Cerebellar nuclear complex (tissue), 1 donor: ENCODE data around the gene CREB3.

Experiments
- DNase-seq, 2 experiments: peaks; one replicate each; lab custom pipeline; 2025; lab: John Stamatoyannopoulos, UW

CREB3 gene

DNA sequence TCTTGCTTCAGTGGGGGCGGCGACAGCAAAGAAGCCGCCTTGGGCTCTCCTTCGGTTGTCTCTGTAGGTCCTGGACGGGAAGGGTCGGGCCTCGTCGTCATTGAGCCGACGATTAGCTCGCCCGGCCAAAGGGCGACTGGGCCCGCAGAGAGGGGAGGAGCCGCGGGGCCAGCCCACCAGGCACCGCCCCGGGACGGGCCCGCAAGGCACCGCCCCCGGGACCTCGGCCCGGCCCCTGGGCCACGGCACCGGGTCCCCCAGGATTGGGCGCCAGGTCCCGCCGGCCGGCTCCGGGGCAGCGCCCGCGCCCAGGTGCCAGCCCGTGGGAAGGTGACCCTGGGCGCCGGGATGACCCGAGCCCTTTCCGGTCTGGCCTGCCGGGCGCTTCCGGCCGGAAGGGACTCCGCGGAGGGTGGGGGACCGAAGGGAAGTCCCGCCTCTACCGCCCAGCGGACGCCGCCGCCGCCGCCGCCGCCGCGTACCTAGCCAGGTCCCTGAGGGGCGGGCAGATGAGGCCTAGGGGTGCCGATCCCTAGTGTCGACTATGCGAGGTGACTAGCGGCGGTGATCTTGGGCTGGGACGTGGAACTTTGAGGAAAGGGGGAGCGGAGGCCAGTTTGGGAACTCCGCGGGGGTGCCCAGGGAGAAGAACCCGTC lies 16.5 kb downstream of the CREB3 start, which contains the start of the genes GBA2 and RGP1:
TSS of gene GBA2 (minus strand) at position 371 of the 657 bp plus-strand sequence. CDS start 524 bp downstream, outside the sequence.
TSS of gene RGP1 (plus strand) at position 430 of the 657 bp plus-strand sequence. CDS start 469 bp downstream, outside the sequence.
- DNase-seq: peak in 1 of 2 experiments; percentile 21

DNA sequence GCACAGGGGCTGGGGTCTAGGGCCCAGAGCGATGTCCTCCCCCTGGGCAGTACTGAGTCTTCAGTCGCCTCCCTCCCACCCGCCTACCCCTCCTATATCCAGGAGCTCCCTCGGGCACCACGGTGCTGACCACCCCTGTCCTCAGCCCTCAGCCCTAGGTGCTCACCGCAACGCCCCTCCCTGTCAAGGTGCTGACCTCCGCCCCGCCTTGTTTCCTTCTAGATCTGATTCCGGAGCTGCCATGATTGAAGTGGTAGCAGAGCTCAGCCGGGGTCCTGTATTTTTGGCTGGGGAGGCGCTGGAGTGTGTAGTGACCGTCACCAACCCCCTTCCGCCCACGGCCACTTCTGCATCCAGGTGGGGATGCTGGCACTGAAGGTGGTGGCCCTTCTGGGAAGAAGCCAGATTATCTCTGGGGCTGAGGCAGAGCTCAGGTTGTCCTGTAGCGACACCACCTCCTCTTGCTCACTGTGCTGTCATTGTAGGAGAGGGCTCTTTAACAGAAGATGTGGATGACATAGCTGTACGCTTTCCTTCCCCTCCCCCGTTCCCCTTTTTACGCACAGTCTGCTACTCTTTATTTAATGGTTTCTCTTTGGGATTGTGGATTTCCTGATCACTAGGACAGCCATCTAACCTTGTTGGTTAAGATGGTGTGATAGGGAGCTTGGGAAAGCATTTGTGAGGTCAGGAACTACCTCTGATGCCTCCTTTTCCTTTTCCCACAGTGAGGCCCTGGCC lies 17.2 kb downstream of the CREB3 start:
- DNase-seq: peak in 1 of 2 experiments; percentile 18

DNA sequence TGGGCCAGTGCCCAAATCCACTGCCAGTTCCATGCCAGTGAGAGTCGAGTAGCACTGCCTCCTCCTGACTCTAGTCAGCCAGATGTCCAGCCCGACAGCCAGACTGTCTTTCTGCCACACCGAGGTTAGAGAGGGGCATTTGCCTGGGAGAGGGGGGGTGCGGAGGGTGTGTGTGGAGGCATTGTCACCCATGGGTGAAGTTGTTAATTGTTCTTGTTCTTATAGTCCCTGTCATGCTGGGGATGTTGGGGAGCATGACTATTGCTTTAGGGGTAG lies 17.7 kb downstream of the CREB3 start:
- no peak for DNase-seq

DNA sequence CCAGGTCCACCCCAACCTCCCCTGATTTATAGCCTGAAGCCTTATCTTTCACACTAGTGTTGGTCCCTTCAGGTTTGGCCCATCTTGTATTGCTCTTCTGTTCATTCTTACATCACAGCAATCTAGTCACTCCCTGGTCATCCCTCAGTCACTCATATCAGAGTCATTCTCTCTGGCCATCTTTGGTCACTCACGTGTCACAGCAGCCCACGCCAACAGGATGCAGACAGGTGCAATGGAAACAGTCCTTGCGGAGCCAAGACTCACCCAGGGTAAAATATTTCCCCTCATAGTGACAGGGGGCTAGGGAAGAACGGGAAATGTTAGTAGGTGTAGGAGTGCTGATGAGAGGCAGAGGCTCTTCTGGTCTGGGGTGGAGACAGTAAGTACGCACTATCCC lies 21.0 kb downstream of the CREB3 start:
- DNase-seq: no peak

DNA sequence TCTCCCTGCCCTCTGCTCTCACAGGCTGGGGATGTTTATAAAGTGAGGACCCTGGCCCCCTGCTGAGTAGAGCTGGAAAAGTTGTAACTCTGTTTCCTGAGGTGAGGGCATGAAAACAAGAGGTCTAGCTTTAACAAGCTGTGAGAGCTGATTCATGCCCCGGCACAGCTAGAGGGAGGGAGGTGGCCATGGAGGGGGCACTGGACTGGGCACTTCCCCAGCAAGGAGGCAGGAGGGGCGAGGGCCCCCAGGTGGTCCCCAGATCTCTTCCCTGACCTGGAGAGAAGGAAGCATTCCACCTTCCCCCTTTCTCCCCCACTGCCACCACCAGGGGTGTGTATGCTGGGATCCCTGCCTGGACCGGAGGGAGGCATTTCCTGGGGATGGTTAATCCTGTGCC lies 21.8 kb downstream of the CREB3 start, which contains the start of gene MSMP:
TSS of gene MSMP (minus strand) at position 13 of the 400 bp plus-strand sequence. CDS start 147 bp downstream, outside the sequence.
- DNase-seq: no peak

DNA sequence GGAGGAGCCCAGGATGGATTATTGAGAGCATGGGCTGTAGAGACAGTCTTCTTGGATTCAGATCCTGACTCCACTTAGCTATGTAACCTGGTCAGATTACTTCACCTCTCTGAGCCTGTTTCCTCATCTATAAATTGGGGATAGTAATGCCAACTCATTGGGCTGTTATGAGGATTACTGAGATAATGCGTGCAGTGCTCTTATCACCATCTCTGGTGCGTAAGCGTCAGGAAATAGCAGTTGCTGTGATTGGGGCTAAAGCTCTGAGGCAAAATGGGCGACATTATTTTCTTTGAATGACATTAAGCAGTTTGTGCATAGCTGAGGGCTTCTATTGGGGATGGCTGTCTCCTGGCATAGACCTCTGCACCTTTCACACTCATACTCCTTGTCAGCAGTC lies 22.6 kb downstream of the CREB3 start:
- DNase-seq: no peak

DNA sequence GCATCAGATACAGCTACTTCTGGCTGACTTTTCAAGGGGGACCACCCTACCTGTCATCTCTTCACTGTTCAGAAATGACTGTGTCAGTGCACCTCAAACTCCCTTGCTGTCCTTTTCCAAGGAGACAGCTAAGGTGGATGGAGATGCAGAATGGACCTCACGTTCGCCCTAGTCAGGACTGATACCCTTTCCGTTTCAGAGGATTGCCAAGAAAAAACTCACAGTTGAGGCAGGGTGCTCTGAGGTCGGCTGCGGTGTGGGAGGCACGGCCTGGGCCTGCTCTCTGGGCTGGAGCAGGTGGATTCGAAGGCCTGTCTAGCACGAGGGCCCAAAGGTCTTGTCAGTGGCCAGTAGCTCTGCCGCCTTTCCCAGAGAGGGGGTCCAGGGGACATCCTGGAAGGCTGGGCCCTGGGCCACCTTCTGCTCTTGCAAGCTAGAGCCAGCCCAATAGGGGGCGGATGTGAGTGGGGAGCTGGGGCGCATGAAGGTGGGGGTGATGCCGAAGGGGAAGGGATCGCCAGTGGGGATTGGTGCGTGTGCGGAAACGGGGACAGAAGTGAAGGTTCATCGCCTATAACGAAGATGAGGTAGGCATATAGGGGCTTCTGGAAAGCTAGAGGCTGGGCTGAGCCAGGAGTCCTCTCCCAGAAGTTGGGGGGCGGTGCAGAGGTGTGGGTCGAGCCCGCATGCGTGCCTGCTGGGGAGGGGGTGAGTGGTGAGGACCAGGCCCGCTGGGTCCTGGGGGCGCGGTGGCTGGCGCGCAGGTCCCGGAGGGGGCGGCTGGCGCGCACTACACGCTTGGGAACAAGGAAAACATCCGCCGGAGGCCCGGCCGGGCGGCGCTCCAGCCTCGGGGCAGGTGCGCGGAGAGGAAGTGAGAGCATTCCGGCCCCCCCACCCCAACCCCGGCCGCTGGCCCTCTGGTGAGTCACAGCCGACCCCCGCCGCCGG lies 24.1 kb downstream of the CREB3 start:
- peak in 1 of 2 experiments; percentile 50 for DNase-seq

DNA sequence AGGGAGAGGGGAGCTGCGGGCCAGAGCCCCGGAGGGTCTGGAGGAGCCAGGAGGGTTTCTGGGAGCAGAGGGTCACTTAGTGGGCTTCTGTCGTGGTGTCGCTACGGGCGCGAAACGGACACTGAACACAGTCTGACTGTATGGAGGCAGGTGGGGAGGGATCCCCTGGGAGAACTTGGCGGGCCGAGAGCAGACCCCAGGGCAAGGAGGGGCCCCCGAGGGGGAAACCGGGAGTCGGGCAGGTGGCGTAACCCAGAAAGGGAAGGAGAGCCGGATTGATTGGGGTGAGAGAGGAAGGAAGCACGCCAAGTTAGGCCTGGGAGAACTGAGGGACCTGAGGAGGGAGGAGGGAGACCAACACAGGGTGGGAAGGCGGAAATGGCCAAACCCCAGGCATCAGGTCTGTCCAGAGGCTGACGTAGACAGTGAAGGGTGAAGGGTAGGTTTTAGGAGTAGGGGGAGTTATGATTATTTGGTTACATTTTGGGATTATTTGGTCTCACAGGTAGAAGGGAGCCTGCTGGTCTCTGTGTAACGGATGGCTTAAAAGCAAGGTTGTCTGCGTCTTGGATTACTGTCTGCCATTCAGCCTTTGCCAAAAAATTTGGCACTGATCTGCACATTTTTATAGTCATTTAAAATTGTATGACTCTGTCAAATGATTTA lies 24.9 kb downstream of the CREB3 start:
- peak in 1 of 2 experiments; percentile 48 for DNase-seq

DNA sequence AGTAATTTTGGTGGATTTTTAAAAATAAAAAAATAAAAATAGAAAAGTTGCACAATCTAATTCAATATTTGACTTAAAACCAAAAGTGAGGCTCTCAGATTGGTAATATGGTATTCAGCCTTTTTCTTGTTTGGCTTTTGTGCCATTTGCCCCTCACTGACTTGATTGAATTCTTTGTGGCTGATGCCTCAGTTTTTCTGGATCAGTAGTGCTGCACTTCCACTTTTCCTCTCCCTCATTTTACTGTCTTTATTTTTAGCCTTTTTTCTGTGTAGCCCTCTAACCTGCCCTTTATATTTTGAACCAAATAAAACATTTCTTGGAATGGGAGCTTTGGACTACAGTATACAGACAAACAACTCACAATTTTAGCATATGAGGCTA lies 25.4 kb downstream of the CREB3 start:
- DNase-seq: no peak

DNA sequence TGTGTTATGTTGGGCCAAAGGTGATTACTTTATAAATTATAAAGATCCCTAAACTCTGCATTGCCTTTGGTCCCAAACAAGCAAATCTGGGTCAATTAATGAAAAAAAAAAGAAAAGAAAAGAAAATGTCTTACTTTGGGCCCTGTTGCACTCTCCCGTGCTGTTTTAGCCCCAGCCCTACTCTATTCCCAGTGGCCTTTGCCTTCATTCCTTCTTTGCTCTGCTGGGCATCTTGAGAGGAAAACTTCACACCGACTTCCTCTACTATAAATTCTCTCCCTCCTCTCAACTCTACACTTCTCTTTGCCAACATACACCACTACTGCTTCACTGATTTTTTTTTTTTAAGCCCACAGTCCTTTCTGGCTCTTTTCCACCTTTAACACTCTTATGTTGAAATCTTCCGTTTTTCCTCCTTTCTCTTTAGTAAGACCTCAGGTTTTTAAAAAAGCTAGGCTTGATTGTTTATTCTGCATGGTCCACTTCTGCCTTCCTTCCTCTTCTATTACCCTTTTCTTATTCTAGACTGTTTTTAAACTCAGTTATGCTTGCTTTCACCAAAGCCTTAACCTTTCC lies 26.1 kb downstream of the CREB3 start:
- DNase-seq: no peak

DNA sequence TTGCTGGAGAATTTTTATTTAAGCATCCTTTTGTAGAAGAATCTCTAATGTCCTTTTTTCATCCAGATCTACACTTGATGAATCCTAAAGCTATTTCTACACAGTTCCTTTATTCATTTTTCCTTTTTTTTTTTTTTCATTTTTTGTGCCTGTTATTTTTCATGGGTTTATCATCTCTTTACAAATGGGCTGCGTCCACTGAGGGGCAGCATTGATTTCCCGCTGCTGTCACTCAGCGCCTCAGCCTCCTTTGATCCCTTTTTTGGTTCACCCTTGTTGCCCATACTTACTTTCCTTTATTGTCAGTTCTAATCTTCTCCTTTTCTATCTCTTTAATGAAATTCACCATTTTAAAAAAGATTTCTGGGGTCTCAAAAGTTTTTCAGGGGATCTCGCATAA lies 27.3 kb downstream of the CREB3 start:
- DNase-seq: no peak

DNA sequence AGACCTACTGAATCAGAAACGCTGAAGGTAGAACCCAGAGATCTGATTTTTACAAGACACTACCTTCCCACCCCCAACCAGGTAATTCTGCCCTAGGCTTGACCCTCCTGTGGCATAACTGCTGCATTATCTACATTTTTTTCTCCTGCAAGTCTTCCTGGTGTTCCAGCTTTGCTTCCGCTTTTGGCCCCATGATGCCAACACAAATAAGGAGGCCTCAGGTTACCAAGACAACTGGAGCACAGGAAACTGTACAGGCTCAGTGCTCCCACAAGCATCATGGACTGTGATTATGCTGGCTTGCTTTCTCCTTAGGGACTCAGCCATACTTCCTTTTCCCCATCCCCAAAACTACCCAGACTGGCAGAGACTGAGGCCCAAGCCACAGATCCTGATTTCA lies 28.2 kb downstream of the CREB3 start:
- DNase-seq: no peak

DNA sequence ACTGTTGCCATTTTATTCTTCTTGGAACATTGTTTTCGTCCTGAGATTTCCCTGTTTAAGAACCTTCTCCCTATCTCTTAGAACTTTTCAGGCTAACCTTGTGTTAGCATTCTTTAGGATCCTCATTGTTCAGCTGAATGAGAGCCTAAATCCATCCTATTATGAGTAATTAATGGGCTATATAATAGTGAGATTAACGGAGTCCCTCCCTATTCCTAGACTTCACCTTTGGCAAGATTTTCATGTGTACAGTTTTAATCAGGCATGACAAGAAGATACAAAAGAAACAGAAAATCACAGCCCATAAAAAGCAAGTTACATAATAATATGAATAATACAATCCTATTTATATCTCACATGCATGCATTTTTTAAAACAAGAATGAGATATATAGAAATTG lies 30.7 kb downstream of the CREB3 start:
- DNase-seq: no peak

DNA sequence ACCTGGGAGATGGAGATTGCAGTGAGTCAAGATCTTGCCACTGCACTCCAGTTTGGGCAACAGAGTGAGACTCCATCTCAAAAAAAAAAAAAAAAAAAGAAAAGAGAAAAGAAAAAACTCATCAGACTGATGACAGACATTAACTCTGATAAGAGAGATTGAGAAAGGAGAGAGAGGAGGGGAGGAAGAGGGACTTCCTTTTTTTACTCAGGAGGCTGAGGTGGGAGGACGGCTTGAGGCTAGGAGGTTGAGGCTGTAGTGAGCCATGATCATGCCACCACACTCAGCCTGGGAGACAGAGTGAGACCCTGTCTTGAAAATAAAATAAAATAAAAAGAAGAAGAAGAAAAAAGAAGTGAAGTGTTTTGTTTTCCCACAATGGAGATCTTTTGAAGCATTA lies 31.3 kb downstream of the CREB3 start:
- no peak for DNase-seq

DNA sequence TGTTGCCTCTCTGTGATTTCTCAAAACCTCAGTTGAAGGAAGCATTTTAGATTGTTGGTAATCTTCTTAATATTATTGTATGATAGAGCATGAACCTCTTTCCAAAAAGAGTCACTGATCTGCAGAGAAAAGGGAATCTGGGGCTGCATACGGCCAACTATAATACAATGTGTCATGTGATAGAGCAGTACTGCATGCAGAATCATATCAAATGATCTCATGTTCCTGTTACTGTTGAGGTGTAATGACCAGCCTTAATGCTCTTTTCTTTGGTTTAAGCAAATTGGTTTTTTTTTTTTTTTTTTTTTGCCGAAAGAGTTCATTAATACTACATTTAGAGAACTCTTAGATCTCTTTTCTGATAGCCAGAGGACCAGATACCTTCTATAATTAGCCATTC lies 34.5 kb downstream of the CREB3 start:
- no peak for DNase-seq

DNA sequence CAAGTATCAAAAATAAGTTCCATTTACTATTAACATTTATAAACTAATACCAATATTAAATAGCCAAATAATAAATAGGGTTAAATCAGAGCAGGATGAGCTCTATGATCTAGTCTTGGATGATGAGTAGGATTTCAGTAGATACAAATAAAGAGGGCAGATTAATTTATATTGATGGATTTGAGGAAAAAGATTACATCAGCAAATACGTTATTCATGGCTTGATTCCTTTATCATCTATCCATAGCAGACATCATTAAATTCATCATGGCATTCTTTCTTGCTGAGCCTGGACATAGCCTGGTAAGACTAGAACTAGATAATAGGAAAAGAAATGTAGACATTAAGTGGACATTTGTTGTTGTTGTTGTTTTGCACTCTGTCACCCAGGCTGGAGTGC lies 35.0 kb downstream of the CREB3 start:
- no peak for DNase-seq

DNA sequence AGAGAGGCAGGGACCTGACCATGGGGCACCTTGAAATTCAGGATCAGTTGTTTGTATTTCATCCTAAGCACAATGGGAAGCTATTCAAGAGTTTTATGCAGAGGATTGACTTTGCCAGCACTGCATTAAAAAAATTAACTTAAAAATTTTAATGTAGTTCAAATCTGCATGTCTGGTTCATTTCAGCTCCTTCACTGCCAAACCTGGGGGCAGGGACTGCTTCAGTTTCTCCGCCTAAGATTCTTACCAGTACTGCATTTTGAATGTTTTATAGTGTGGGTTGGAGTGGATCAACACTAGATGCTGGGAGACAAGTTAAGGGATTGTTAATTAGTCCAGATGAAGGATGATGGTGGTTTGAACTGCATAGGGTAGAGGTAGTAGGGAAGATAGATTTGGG lies 37.3 kb downstream of the CREB3 start:
- DNase-seq: no peak

DNA sequence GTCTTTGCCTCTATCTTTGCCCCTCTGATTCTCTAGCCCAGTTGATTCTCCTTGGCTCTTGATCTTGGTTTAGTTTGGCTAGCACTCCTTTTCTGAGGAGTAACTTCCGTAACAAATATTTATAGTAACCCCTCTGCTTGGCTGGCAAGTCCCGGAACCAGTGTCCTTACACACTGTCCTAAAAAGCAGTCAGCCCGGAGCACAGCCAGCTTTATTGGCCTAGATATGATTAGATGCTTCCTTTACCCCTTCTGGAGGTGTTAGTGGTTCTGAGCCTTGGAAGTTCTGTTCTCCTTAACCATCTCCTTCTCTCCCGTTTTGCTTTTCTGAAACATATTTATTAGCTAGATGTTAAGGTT lies 38.6 kb downstream of the CREB3 start:
- DNase-seq: peak; percentile 83 to 90

DNA sequence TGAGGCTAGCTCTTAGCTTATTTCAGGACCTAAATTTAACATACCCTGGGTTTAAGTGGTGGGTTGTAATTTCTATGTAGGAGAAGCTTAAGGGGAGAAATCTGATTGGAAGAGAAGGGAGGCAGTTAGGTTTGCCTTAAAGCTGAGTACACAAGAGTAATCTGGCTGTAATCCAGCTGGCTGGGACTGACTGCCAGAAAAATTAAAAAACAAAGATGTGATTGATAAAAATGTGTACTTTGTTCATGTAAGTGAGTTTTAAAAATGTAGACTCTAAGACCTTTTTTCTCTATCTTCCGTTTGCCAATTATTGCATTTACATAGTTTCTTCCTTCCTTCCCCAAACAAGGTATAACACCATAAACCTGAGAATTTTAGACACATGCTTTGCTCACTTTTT lies 39.1 kb downstream of the CREB3 start:
- peak in 1 of 2 experiments; percentile 31 for DNase-seq

DNA sequence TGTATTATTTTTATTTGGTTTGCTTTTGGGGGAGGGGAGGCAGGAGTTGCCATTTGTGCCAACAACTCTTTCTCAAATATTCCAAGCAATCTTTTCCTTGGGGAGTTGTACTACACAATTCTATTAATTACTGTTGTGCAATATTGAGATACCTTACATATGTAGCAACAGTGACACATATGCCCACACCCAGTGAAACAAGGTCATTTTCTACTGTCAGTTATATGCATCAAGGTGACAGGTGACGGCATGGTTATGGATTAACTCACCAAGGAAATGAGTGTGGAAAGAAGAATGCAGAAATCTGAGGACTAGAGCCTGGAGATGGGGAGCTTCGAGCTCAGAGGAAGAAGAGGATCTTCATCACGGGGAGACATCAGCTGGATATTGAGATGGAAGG lies 39.5 kb downstream of the CREB3 start:
- no peak for DNase-seq

DNA sequence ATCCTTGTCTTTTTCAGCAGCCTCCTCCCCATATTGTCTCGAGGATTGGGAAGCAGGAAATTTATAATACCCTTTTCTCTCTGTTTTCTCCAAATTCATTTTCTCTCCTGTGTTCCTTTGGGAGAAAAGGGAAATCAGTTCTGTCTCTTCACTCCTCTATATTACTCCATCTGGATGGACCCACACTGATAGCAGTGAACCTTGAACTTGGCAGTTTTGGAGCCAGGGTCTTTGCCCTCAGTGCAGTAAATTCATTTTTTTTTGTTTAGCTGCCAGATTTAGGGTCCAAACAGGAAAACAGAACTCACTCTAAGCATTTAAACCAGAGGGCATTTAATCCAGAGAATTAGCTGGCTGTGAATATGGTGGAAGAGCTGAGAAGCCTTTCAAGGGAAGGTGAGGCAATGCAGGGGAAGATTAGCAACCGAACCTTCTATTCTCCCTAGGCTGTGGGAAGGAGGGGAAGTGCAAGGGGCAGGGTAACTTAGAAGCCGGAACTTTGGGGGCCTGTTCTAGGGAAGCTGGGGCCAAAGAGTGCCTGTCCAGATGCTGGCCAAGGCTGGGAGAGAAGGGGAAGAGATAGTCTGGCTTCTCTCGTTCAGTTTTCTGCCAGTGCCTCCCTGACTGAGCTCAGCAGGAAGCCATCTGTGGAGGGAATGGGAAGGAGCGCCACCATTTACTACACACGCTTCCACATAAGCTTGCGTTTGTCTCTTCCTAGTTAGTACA lies 42.6 kb downstream of the CREB3 start:
- peak in 1 of 2 experiments; percentile 31 for DNase-seq
